ENCODE results near the gene DNAH17. TPM values are rescaled to one million over a fixed set of nuclear protein-coding genes. Genes with fewer than 3 reads are reported as not detected.

Gene DNAH17
- total RNA-seq, 2 experiments from 2014 or later: 0.19 to 0.42 TPM

DNA sequence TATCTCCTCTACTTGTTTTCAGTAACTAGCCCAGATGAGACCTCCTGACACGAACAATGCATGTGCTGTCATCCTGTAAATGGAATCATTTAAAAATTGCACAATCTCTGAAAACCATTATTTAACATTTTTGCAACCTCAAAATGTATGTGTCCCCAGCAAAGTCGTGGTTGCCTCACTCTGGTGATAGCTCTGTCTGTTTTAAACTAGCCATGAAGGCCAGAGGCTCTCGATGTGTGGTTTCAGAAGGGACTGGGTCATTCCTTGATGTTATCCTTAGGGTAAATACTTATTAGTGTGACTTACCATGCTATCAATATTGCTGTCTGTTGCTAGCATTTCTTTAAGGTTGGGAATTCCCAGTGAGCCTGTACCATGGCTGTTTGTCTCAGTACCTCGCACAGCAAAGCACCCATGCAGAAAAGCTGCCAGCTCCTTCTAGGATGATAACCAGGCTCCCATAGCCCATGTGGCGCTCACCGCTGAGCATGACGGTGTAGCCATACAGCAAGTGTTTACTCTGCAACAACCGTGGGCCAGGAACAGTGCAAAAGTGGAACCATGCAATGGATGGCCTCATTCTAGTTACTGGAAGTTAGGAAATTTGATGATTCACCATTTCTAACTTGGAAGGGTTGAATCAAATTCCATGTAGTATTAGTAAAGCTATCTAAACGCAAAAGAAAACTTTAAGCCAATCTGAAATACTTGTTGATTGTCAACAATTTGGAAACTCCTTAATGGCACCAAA is 201.6 kb downstream of the DNAH17 start:
- H3K27me3 Mint-ChIP-seq (ENCODE audit: low read depth): no peaks in the 10 kb centered on the region
- H3K4me1 Mint-ChIP-seq (ENCODE audit: low read depth): peaks cover 34% of the 10 kb centered on the region
- no peak overlapping the region for H3K27ac Mint-ChIP-seq
- H3K36me3 Mint-ChIP-seq (ENCODE audit: low read depth): peaks cover 10% of the 10 kb centered on the region
- intact Hi-C loops (cut with micrococcal nuclease): no loop called here
- H3K9me3 Mint-ChIP-seq: no peaks in the 10 kb centered on the region
- CTCF ChIA-PET: interaction anchor here (1.4 to 2.8 kb wide), 3 partner anchors 11 to 36 kb away, joined by 4 to 12 read pairs (median 11); no protein-coding TSS in a partner anchor
- no peak overlapping the region for H3K4me3 Mint-ChIP-seq
- no peak for DNase-seq

DNA sequence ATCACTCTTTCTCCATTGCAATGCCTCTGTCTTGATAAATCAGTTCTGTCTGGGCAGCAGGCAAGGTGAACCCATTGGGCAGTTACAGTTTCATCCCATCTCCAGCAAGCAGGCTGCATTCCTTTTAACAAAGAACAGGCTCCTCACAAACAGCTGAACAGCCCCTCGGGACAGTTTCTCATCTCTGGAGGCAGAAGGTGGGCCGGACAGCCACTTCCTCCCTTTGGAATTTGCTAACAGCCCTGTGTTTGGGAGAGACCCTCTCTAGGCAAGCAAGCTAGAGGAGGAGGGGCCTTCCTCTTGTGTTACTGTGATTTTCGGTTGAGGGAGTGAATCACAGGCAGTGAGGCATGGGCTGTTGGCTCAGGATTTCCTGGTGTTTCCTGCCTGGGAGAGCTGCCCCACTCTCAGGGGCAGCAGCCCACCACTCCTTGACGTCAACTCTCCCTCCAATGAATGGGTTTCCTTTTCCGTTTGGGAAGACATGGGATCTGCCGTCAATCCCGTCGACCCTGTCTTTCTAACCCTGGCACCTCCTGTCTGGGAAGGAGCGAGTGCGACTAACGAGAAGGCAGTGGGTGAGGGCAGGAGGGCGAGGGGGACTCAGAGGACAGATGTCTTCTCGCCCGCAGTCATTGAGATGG is 202.4 kb downstream of the DNAH17 start:
- CTCF ChIA-PET: interaction anchor here (2.8 kb wide), 1 partner anchor 14 kb away, joined by 11 read pairs; no protein-coding TSS in a partner anchor
- DNase-seq: no peak
- Mint-ChIP-seq H3K27me3 (ENCODE audit: low read depth) (no peaks in the 10 kb centered on the region), H3K9me3 (no peaks in the 10 kb centered on the region), H3K36me3 (ENCODE audit: low read depth) (peaks cover 4% of the 10 kb centered on the region), H3K4me1 (ENCODE audit: low read depth) (peaks cover 26% of the 10 kb centered on the region), H3K4me3 (no peak overlapping the region), H3K27ac (no peak overlapping the region)
- intact Hi-C loops (cut with micrococcal nuclease): no loop called here

DNA sequence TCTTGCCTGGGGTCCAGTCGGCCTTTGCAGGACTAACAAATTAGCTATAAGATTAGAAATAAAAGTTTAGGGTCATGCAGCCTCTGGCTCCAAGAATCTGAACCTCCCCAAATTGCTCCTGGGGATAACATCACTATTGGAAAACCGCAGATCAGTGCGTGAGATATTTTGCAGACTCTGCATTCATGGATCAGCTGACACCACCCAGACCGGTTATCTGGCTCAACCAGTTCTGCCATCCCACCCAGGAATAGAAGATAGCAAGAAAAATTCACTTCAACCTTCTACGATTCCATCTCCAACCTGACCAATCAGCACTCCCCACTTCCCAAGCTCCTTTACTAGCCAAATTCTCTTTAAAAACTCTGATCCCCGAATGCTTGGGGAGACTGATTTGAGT is 203.0 kb downstream of the DNAH17 start:
- peaks cover 1% of the 10 kb centered on the region for H3K36me3 Mint-ChIP-seq (ENCODE audit: low read depth)
- no peak for DNase-seq
- intact Hi-C loops (cut with micrococcal nuclease): no loop called here
- H3K27ac Mint-ChIP-seq: no peak overlapping the region
- H3K27me3 Mint-ChIP-seq (ENCODE audit: low read depth): no peaks in the 10 kb centered on the region
- H3K4me3 Mint-ChIP-seq: no peak overlapping the region
- H3K9me3 Mint-ChIP-seq: no peaks in the 10 kb centered on the region
- peaks cover 23% of the 10 kb centered on the region for H3K4me1 Mint-ChIP-seq (ENCODE audit: low read depth)
- CTCF ChIA-PET: interaction anchor here (2.0 to 2.8 kb wide), 2 partner anchors 10 to 13 kb away, joined by 8 to 11 read pairs; no protein-coding TSS in a partner anchor

Other genes with a start within 250 kb of the DNAH17 start
- gene SOCS3, start 217.3 kb downstream of the DNAH17 start, total RNA-seq: 100 to 1,000 TPM; 281 to 290 TPM
- gene PGS1, start 198.7 kb downstream of the DNAH17 start, total RNA-seq: 10 to 100 TPM; 69.0 to 73.1 TPM
- 100 to 1,000 TPM; 145 to 149 TPM for gene CYTH1, start 204.9 kb upstream of the DNAH17 start, total RNA-seq